HG03442 (cell line): ENCODE results near the gene DOLPP1.

Experiments used
- ATAC-seq: cut with Tn5 transposase; IDR thresholded peaks from one replicate; pipeline ENCODE4 v1.9.1; 2021; ENCODE audit warnings: mild to moderate bottlenecking, moderate library complexity; ENCODE audit not compliant: unreplicated experiment

DOLPP1 gene

GRCh38 chr9:129136446-129137035 lies 55.6 kb downstream of the DOLPP1 start:
- no peak for ATAC-seq

- ATAC-seq = no peak
These were observed 56.6 kb downstream of the DOLPP1 start for GRCh38 chr9:129137292-129138143.

- ATAC-seq = no peak
These were observed 57.2 kb downstream of the DOLPP1 start for GRCh38 chr9:129138144-129138462.

- ATAC-seq = no peak
These were observed 57.7 kb downstream of the DOLPP1 start for GRCh38 chr9:129138476-129139232.

GRCh38 chr9:129139233-129139992 lies 58.5 kb downstream of the DOLPP1 start:
- no peak for ATAC-seq

- ATAC-seq = peak; percentile 62
These were observed 59.1 kb downstream of the DOLPP1 start for GRCh38 chr9:129139993-129140396.
